ENCODE data around the gene ZNF500.

Gene ZNF500

DNA sequence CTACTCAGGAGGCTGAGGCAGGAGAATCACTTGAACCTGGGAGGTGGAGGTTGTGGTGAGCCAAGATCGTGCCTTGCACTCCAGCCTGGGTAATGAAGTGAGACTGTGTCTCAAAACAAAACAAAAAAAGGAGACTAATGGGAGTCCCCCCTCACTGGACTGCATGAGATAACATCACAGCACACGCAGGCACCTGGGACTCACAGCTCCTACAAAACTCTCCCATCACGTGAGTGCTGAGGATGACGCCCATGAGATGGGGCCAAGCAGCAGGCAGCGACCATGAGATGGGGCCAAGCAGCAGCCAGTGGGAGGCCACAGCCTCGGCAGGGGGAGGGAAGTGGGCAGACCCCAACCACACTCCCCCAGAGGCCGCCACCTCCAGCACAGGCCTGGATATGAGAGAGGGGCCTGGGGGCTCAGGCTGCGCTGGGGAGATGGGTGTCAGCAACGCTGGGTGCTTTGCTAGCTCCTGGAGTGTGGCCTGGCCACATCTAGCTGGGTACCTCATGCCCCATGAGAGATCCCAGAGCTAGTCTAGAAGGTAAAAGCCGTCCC lies 17.2 kb downstream of the ZNF500 start:
- Histone ChIP-seq H3K27me3 (no peaks in the 10 kb centered on the region), H3K9me3 (no peaks in the 10 kb centered on the region), H3K27ac (no peak overlapping the region), H3K4me1 (peaks cover 0 to 10% (median 9%) of the 10 kb centered on the region in 4 donors), H3K4me3 (no peak overlapping the region), H3K36me3 (peaks cover 36 to 65% (median 49%) of the 10 kb centered on the region in 3 donors)
- no peak for DNase-seq
- intact Hi-C loops (cut with DNase I; ENCODE audit: low total_unique reads): loop anchor here (5.0 kb wide), 1 partner anchor 198 kb away; no protein-coding TSS in a partner anchor
- TF ChIP-seq, protein P1, sequence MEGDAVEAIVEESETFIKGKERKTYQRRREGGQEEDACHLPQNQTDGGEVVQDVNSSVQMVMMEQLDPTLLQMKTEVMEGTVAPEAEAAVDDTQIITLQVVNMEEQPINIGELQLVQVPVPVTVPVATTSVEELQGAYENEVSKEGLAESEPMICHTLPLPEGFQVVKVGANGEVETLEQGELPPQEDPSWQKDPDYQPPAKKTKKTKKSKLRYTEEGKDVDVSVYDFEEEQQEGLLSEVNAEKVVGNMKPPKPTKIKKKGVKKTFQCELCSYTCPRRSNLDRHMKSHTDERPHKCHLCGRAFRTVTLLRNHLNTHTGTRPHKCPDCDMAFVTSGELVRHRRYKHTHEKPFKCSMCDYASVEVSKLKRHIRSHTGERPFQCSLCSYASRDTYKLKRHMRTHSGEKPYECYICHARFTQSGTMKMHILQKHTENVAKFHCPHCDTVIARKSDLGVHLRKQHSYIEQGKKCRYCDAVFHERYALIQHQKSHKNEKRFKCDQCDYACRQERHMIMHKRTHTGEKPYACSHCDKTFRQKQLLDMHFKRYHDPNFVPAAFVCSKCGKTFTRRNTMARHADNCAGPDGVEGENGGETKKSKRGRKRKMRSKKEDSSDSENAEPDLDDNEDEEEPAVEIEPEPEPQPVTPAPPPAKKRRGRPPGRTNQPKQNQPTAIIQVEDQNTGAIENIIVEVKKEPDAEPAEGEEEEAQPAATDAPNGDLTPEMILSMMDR (IDR thresholded peaks at IDR 0.05): no peak

DNA sequence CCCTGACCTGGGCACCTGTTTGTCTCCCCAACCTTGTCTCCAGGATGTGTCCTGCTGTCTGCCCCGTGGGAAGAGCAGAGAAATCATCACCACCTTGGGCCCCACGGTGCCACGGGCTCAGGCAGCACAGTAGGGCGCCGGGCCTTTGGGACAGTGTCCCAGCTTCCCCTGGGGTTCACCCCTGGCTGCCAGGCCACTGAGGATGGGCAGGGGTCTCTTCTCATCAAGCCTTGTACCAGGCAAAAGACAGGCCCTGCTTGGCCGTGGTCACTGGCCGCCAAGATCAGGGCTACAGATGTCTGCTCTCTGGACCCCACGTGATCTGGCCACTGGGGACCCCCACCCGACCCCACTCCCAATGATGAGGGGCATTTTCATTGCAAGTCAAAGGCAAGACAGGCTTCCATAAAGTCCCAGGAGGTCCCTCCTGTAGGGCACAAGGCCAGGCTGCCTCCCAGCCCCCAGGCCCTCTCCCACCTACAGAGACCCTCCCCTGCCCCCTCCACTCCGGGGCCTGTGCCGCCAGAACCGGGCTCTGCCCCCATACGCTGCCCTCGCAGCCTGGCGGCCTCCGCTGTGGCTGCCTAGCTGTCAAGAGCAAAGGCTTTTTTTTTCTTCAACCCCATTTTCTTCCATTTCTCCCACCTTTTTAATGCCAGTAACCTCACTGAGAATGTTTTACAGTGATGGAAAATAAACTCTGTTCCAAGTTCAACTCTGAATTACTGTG lies 18.1 kb downstream of the ZNF500 start:
- TF ChIP-seq, protein P1 (IDR thresholded peaks at IDR 0.05): no peak
- no peaks in the 10 kb centered on the region for H3K27me3 ChIP-seq
- intact Hi-C loops (cut with DNase I; ENCODE audit: low total_unique reads): loop anchor here (5.0 kb wide), 1 partner anchor 198 kb away; no protein-coding TSS in a partner anchor
- DNase-seq: no peak
- H3K36me3 ChIP-seq: peaks cover 31 to 56% (median 42%) of the 10 kb centered on the region in 3 donors
- no peak overlapping the region for H3K4me3 ChIP-seq
- H3K27ac ChIP-seq: no peak overlapping the region
- peaks cover 0 to 10% (median 9%) of the 10 kb centered on the region in 4 donors for H3K4me1 ChIP-seq
- H3K9me3 ChIP-seq: no peaks in the 10 kb centered on the region

DNA sequence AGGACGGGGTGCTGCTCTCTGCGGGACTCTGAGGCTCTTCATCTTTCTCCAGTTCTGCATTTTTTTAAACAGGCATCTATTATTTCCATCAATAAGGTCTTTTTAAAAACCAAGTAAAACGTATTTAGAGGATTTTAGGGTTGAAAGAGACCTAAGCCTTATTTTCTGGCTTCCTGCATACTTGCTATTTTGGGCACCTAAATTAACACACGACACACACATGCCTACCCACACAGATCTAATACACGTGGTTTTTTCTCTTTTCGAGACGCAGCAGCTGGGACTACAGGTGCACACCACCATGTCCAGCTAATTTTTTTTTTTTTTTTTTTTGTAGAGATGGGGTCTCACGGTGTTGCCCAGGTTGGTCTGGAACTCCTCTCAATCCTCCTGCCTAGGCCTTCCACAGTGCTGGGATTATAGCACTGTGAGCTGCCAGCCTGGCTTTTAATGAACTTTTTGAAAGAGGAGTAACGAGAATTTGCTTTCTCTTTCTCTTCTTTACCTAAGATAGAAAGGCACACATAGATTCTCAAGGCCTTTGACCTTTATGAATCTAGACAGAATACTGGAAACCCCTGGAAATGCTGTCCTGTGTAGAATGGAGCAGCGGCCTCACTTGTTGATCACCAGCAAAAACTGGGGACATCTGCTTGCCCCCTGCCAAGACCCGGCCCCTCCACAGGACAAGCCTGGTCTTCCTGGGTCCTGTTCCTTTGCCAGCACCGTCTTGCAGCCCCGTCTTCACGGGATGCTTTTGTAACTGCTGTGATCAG lies 18.9 kb downstream of the ZNF500 start:
- no peaks in the 10 kb centered on the region for H3K9me3 ChIP-seq
- H3K27ac ChIP-seq: no peak overlapping the region
- DNase-seq: no peak
- intact Hi-C loops (cut with DNase I; ENCODE audit: low total_unique reads): loop anchor here (5.0 kb wide), 1 partner anchor 199 kb away; no protein-coding TSS in a partner anchor
- no peak overlapping the region for H3K4me3 ChIP-seq
- H3K4me1 ChIP-seq: peaks cover 0 to 12% (median 10%) of the 10 kb centered on the region in 4 donors
- peaks cover 23 to 49% (median 34%) of the 10 kb centered on the region in 3 donors for H3K36me3 ChIP-seq
- TF ChIP-seq, protein P1 (IDR thresholded peaks at IDR 0.05): no peak
- peaks cover 0 to 5% of the 10 kb centered on the region in 2 donors for H3K27me3 ChIP-seq

DNA sequence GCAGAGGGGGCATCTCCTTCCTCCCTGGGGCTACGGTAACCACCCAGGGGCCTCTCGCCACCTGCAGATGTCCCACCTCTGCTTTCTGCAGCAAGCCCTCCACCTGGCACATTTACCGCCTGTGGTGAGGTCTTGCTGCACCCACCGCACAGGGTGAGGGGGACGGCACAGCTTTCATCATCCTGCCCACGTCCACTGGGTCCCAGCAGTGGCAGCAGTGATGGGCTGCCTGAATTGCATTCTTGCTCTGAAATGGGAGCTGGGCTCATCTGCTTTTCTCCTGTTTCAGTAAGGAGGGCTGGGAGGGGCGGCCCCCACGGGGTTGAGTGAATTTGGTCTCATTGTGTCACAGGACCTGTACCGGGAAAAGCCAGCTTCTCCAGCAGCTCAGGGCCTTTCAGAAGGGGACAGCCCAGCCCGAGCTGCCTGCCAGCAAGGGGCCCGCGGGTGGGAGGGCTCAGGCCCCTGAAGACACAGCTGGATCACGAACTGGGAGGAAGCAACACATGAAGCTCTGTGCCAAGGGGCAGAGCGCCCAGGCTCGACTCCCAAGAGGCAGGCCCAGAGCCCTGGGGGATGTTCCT lies 19.9 kb downstream of the ZNF500 start:
- Histone ChIP-seq H3K27me3 (peaks cover 0 to 11% of the 10 kb centered on the region in 2 donors), H3K4me3 (no peak overlapping the region), H3K4me1 (peaks cover 0 to 15% (median 10%) of the 10 kb centered on the region in 4 donors), H3K36me3 (peaks cover 13 to 38% (median 24%) of the 10 kb centered on the region in 3 donors), H3K9me3 (no peaks in the 10 kb centered on the region), H3K27ac (no peak overlapping the region)
- TF ChIP-seq, protein P1 (IDR thresholded peaks at IDR 0.05): no peak
- no peak for DNase-seq
- intact Hi-C loops (cut with DNase I; ENCODE audit: low total_unique reads): loop anchor here (5.0 kb wide), 1 partner anchor 200 kb away; no protein-coding TSS in a partner anchor

- peaks cover 0 to 11% of the 10 kb centered on the region in 2 donors for H3K27me3 ChIP-seq
- intact Hi-C loops (cut with DNase I; ENCODE audit: low total_unique reads): loop anchor here (5.0 kb wide), 1 partner anchor 201 kb away; no protein-coding TSS in a partner anchor
- no peak overlapping the region for H3K4me3 ChIP-seq
- no peaks in the 10 kb centered on the region for H3K9me3 ChIP-seq
- H3K36me3 ChIP-seq: peaks cover 6 to 30% (median 15%) of the 10 kb centered on the region in 3 donors
- H3K27ac ChIP-seq: no peak overlapping the region
- no peak for DNase-seq
- TF ChIP-seq, protein P1 (IDR thresholded peaks at IDR 0.05): no peak
- peaks cover 0 to 15% (median 10%) of the 10 kb centered on the region in 4 donors for H3K4me1 ChIP-seq
These were observed 20.7 kb downstream of the ZNF500 start for GRCh38 chr16:4746215-4746614.

Measured in tibial artery (tissue), 4 donors.